Left forelimb (tissue), 1 donor: ENCODE measurements around the gene ZNF514.
A peak's percentile ranks its signal among the peaks of the same experiment; 100 is the strongest.
"Not testable (repeated sequence)": the region's sequence is repeated elsewhere in the genome, so short reads cannot be mapped to it uniquely, and the experiment has no call there.

ENCODE experiments used
- DNase-seq: peaks from one replicate; pipeline ENCODE4 v3.0.0-alpha.2; 2018; ENCODE audit warnings: low spot score

ZNF514 gene

DNA sequence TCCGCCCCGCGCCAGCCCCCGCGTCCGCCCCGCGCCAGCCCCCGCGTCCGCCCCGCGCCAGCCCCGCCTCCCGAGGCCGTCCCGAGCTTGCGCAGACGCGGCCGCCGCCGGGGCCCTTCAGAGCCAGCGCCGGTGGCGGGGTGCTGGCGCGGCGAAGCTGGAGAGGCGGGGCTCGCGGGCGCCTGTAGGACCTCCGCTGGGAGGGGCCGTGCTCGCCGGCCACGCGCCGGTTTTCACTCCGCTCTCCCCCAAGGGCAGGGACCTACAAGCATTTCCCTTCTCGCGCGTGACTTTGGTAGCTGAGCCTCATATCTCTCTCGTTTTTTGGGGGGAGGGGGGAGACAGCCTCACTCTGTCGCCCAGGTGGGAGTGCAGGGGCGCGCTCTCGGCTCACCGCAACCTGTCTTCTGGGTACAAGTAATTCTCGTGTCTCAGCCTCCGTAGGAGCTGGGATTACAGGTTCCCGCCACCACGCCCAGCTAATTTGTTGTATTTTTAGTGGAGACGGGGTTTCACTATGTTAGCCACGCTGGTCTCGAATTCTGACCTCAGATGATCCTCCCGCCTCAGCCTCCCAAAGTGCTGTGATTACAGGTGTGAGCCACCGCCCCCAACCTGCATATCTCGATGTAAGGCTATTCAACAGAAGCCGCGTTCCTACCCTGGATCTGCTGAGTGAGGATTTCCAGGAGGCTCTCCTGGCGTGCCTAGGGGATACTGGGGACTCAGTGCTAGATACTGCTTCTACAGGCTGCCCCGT lies at the start of gene ZNF514:
ZNF514 (minus strand) TSS at position 159 of the 760 bp plus-strand sequence. CDS start 6,595 bp downstream, outside the sequence.
- peak; percentile 74 for DNase-seq

DNA sequence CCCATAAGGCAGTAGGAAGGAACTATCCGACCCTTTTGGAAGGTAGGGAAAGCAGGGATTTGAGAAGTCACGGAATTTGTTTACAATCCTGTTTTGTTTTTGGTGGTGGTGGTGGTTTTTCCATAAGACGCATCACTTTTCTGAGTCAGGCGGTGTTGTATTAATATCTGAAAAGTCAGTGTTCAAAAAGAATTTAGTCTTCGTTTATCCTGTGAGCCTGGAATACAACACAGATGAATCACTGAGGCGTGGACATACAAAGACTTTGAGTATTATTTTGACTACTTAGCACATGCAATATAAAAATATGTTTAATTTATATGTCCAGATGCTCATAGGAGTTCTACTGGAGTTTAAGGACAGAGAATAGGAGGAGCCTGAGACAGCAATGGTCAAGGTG lies 48.5 kb upstream of the ZNF514 start:
- no peak for DNase-seq

DNA sequence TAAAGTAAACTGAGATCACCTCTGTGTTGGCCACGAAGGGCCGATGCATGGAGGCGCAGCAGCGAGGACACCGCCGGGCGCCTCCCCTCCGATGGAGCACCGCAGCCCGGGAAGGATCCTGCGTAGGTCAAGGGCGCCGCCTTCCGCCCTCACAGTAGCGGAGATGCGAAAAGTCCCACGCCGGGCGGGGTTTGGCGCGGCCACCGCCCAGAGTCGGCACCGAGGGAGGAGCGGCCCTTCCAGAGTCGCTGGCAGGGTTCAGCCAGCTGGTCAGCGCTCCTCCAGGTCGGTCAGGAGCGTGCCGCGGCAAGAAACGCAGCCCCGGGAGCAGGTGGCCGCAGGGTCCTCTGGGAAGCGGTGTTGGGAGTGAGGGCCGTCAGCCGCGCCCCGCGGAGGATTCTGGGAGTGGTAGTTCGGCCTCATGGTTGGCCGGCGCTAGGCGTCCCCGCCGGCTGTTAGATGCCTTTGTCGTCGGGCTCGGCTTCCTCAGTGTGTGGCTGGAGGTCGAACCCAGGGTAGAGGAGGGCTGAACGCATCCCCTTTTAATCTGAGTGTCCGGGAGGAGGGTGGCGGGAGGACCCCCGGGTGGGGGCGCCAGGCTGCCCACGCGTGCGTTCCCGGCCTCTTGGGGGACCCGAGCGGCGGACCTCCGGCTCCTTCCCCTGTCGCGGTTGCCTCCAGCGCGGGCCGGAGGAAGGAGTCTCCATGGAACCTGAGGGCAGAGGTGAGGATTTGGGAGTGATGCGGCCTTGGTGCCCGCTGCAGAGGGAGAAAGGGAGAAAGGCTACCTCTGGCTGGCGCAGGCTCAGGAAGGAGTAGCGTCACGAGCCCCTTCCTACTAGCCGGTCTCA lies 47.7 kb upstream of the ZNF514 start, which contains the start of gene ZNF892:
ZNF892 (plus strand) TSS at position 411 of the 851 bp plus-strand sequence; CDS start at position 706, 295 bp downstream.
- peak; percentile 94 for DNase-seq

DNA sequence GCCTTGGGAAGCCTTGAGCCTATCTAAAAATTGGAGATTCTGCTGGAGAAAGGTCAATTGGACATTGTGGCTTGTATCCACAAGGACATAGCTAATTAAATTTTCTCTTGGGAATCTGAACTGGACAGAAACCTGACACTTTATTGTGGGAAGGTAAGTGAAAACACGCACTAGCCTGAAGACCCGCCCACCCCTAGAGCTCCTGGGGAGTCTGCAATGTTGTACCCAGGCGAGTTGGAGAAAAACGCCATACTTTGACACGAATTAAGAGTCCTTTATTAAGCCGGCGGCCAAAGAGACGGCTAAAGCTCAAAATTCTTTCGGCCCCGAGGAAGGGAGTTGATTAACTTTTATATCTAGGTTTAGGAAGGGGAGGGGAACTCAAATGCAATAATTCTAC lies 46.4 kb upstream of the ZNF514 start:
- DNase-seq = no peak

DNA sequence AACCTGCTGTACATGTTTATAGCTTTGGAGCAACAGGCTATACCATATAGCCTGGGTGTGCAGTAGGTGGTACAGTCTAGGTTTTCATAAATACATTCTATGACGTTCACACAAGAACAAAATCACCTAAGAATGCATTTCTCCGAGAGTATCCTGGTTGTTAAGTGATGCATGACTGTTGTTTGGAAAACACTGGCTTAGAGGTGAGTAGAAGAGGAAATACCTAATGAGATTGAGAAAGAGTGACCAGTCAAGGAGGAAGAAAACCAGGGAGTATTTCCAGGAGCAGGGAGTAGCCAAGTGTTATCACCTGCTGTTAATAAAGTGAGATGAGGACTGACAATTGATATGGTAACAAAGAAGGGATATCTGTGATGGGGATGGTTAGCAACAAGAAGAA lies 44.7 kb upstream of the ZNF514 start:
- DNase-seq = no peak

DNA sequence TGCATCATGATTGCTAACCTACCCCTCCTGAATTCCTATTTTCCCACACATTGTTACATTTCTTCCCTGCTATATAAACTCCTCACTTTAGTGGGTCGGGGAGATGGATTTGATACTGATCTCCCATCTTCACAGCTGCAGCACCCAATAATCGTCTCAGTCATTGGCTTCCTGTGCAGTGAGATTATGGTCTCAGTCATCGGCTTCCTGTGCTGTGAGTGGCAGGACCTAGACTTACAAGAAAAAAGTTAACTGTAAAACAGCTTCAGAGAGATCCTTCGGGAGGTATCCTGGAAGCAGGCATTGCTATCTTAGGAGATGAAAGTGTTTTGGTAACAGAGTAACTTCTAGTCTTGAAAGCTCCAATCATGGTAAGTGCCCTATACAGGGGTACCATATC lies 44.3 kb upstream of the ZNF514 start:
- no peak for DNase-seq

DNA sequence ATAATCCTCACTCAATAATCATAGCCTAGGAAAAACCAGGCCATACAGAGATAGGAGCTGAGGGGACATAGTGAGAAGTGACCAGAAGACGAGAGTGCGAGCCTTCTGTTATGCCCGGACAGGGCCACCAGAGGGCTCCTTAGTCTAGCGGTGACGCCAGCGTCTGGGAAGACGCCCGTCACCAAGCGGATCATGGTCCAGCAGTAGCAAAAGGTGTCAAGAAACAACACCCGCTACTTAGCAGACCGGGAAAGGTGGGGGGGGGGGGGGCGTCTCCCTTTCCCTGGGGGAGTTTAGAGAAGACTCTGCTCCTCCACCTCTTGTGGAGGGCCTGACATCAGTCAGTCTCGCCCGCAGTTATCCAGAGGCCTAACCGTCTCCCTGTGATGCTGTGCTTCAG lies 33.3 kb upstream of the ZNF514 start:
- DNase-seq = not testable (repeated sequence)

DNA sequence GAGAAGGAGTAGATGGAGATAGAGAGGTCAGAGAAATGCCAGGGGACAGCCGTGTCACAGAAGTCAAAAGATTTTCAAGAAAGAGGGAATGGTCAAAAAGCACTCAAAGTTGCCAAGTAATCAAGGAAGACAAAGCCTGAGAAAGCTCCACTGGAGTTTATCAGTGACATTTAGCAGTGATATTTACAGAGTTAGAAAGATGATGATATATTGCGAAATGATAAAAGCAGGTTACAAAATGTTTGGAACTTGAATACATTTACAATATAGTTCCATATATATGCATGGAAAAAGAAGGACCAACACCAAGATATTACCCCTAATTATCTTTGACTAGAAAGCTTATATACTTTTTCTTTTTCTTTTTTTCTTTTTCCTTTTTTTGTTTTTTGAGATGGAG lies 26.3 kb upstream of the ZNF514 start:
- DNase-seq = no peak

DNA sequence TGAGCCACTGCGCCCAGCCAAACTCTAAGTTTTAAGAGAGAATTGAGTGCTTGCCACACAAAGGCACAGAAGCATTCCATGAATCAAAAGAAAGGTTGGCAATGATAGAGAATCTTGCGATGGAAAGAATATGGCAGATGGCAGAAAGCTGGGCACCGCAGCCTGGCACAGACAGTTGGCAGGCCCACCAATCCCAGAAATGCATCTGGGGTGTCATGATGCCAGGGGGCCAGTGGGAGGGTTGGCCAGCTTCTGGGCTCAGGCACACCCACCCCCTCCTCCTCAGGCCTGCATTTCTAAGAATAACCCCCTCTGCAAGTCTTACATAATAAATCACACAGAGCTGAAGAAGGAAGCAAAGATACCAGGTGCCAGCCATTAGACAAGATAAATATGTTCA lies 25.5 kb upstream of the ZNF514 start:
- DNase-seq = no peak

DNA sequence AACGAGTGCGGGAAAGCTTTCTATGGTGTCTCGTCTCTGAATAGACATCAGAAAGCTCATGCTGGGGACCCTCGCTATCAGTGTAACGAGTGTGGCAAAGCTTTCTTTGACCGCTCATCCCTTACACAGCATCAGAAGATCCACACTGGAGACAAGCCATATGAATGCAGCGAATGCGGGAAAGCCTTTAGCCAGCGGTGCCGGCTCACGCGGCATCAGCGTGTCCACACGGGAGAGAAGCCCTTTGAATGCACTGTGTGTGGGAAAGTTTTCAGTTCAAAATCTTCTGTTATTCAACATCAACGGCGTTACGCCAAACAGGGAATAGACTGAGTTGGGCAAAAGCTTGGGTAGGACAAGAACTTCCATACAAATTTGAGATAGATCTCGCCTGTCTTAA lies 22.1 kb upstream of the ZNF514 start:
- no peak for DNase-seq

DNA sequence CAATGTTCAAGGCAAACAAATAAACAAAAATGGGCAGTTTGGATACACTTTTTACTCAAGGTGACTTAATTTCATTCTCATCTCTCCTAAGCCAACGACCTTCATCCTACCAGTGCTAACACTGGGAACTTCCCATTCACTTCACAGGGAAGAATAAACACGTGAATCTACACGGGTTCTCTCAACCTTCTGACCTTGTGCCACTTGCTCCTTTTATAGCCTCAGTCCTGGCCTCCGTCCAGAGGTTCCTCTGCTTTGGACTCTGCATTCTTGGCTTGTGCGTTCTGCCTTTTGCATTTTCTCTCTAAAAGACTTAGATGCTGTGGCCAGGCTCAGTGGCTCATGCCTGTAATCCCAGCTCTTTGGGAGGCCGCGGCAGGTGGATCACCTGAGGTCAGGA lies 19.8 kb upstream of the ZNF514 start:
- DNase-seq = no peak

DNA sequence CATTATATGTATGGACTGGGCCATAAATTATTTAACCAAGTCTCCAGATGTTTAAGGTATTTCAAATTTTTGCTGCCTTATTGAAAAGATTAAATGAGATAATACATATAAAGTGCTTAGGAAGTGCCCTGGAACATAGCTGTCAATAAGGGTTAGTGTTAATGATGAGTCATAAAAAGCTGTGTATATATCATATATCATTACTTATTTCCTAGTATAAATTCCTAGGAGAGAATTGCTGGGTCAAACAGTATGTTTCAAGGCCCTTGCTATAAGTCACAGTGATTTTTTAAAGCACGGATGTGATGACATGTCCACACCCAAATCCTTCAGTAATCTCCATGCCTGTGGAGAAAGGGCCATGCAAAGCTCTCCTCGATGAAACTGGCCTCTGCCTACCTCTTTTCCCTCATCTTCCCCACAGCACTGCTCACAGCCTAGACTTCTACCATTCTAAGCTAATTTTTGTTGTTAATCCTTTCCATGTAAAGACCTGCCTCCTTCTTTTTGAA lies 14.4 kb upstream of the ZNF514 start:
- DNase-seq = no peak

DNA sequence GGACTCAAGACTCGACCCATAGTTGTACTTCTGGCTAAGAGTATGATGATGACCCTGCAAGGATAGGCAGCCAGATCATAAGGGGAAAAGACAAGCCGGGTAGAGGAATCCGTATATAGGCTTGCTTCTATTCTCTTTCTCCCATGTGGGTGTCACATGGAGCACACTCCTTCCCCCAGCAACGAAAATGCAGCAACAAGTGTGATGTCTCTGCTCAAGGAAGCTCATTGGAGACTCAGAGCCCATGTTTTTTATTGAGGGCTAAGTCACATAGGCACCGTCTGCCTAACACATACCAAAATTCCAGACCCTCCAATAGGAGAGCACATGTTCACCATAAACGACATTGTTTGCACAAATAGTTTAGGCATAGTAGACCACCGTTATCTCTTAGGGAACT lies 12.3 kb upstream of the ZNF514 start:
- no peak for DNase-seq

DNA sequence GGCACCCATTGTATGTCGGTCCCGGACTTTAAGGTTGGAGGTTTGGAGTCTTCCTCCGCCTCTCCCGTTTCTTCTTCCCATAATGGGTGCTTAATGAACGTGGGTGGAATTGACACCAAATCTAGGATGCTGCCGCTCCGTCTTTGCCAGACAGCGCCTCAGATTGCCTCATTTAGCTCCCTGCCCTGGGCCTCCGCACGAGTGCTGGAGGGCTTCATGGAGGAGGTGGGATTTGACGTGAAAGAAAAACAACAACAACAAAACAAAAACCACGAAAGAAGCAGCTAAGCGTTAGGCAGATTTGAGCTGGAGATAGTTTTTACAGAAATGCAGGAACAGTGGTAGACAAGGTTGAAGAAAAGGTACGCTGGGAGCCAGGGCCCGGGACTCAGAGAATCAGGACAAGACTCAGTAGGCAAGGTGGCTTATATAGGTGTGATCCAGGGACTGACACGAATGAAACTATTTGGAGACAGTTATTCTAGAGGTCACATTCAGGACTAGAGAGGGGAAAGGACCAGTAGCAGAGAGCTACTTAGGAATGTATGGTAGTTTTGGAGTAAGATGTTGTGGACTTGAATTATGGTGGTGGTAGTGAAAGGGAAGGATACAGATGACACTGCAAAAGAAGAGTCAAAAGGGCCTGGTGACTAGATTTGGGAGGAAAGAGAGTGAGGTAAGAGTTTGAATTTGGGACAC lies 6.6 kb upstream of the ZNF514 start:
- no peak for DNase-seq

DNA sequence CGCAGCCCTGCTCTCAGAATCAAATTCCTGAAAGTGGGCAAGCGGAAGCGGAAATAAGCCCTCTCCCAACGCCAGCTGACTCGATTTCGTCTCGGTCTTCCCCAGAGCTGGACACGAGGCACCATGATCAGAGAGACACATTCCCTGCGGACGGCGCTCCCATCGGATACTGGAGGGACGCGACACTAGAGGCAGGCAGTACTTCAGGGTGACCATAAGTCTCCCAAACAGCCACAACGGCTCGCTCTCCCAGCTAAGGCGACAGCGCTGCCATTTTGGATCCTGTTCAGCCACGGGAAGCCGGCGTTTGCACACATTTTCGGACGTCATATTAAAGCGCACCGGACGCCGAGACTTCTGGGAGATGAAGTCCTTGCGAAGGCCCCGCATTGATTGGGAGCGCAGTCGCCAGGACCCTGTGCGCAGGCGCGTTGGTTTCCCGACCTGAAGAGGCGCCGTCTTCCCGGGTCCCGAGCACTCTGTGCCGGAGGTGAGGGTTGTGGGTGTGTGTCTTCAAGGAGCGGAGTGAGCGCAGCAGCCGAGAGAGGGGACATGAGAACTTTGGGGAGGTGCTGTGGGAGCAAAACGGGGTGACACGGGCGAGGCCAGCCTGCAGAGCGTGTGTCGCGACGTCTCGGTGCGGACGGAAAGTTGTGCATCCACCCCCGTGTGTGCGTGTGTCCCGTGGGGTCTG lies 5.9 kb upstream of the ZNF514 start, which contains the start of gene ZNF2:
ZNF2 (plus strand) TSS at position 439 of the 694 bp plus-strand sequence. CDS start 10,418 bp downstream, outside the sequence.
- peak; percentile 98 for DNase-seq

DNA sequence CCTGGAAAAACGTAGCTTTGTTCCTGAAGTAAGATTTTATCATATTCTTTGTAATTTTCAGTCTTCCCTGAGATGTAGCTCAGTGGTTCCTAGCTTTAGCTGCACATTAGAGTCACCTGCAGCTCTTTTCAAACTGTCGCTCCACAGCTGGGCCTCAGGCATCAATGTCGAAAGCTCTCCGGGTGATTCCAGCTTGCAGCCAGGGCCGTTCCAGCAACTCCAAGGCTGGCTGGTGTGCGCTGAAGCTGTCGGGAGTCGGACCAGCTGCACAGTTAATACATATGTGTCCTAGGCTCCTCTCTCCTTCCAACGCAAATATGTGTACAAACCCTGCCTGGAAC lies 5.4 kb upstream of the ZNF514 start:
- no peak for DNase-seq

DNA sequence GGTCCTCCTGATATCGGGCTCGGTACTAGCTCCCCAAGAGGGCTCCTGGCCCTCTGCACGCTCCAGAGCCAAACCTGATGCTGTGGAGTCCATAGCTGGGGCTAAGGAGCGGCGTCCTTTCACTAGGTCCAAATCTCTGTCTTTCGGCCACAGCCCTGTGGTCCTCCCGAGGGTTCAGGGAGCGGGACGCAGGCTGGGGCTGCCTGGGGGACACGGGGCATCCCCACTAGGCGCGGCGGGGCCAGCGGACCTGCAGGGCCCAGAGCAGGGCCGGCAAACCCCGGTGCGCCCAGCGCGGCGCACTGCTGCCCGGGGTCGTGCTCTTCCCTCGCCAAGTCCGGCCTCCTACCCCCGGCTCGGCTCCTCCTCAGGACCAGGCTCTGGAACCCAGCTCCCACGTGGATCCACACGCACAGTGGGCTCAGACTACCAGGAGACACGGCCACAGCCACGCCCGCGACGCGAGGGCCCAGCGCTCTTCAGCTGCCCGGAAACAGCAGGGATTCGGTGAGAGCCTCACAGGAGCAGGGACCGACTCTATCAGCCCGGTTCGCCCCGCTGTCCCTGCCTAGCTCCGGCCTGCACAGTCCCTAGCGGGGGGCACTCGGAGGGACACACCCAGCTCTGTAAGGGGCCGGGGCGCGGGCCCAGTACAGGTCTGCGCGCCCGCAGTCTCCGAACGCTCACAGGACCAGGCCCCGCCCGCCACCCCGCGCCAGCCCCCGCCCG lies 593 bp downstream of the ZNF514 start:
- peak; percentile 73 for DNase-seq

DNA sequence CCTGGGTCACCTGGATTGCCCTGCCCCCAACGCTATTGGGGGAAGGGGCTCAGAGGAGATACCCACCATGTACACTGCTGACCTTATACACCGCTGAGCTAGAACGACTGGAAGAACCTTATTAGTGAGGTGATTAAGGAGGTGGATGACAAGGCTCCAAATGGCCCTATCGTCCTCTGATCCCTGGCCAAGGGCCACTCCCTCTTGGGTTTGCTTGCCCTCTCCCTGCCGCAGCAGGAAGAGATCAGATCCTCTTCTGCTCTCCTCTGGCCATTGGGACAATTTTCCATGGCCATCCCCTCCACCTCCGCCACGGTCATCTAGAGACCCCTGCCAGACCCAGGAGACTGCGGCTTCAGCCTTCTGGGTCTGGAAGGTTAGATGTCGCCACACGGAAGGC lies 1.2 kb downstream of the ZNF514 start:
- no peak for DNase-seq

DNA sequence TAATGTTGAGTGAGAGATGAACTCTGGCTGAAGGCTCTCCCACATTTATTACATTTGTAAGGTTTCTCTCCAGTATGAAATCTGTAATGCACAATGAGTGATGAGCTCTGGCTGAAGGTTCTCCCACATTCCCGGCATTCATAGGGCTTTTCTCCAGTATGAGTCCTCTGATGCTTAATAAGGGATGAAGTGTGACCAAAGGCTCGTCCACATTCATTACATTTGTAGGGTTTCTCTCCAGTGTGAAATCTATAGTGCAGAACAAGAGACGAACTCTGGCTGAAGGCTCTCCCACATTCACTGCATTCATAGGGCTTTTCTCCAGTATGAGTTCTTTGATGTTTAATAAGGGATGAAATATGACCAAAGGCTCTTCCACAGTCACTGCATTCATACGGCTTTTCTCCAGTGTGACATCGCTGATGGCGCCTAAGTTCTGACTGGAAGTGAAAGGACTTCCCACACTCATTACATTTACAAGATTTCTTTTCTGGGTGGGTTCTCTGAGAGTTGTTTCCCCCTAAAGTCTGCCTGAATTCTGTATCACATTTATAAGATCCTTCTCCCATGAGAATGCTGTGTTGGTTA lies 10.2 kb downstream of the ZNF514 start:
- no peak for DNase-seq

DNA sequence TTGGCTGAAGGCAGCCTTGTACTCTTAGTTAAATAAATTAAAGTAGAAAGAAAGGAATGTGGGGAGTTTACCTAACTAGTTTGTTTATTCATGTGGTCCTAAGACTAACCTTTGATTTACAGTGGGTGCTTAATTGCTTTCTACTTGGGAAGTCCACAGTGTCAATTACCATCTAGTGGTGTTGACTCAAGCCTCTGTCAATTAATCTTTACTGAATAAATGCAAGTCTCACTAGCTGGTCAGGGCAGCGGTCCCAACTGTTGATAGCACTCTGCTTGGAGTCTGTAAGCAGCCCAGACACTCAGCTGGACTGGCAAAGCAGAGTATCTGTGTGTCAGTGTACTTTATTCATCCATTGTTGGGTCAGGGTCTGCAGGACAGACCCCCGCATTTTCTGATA lies 15.8 kb downstream of the ZNF514 start:
- no peak for DNase-seq

DNA sequence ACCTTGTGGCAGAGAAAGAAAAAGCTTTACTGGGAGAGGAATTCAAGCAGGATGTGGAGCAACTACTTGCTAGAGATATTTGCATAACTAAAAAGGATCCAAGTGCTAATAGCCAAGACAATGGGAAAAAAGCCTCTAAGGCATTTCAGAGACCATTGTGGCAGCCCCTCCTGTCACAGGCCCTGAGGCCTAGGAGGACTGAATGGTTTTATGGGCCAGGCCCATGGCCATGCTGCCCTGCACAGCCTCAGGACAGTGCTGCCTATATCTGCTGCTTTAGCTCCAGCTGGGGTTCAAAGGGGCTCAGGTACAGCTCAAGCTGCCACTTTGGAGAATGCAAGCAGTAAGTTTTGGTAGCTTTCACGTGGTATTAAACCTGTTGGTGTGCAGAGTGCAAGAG lies 20.9 kb downstream of the ZNF514 start:
- DNase-seq = no peak
